Endothelial cell (in vitro differentiated cells): ENCODE data around the gene USE1. TPM values are rescaled to one million over a fixed set of nuclear protein-coding genes. Genes with fewer than 3 reads are reported as not detected.

Source experiments
- DNase-seq: peaks from one replicate; pipeline ENCODE4 v3.0.0; 2021; ENCODE audit warnings: low spot score
- H3K27ac Mint-ChIP-seq: one replicate; pipeline ENCODE4 v1.8.0; 2021; ENCODE audit warnings: mixed read lengths, inconsistent platforms; ENCODE audit not compliant: unreplicated experiment
- H3K27me3 Mint-ChIP-seq: one replicate; pipeline ENCODE4 v1.8.0; 2021; ENCODE audit warnings: mild to moderate bottlenecking, moderate library complexity, mixed read lengths, inconsistent platforms; ENCODE audit not compliant: unreplicated experiment
- H3K36me3 Mint-ChIP-seq: one replicate; pipeline ENCODE4 v1.8.0; 2021; ENCODE audit warnings: mild to moderate bottlenecking, low read depth, mixed read lengths, inconsistent platforms; ENCODE audit not compliant: unreplicated experiment
- H3K4me1 Mint-ChIP-seq: one replicate; pipeline ENCODE4 v1.8.0; 2021; ENCODE audit warnings: mild to moderate bottlenecking, mixed read lengths, inconsistent platforms; ENCODE audit not compliant: unreplicated experiment
- H3K4me3 Mint-ChIP-seq: one replicate; pipeline ENCODE4 v1.8.0; 2021; ENCODE audit warnings: mild to moderate bottlenecking, mixed read lengths, inconsistent platforms; ENCODE audit not compliant: unreplicated experiment
- H3K9me3 Mint-ChIP-seq: one replicate; pipeline ENCODE4 v1.8.0; 2021; ENCODE audit warnings: mixed read lengths, inconsistent platforms; ENCODE audit not compliant: unreplicated experiment
- total RNA-seq: library from RNA; stranded (reverse); fragmentation: NEBNext Ultra II Directional; extraction: Animal tissue kit (Norgen Biotek cat#: 25700); gene quantifications from one replicate; pipeline ENCODE4 v1.2.1, GENCODE V29; 2021; ENCODE audit not compliant: unreplicated experiment
- TF ChIP-seq, protein P1 (sequence below): fragments of 200-600 bp; sonication (generic); IDR thresholded peaks from one replicate; pipeline ENCODE4 v1.5.0; 2021; ENCODE audit warnings: antibody characterized with exemption; ENCODE audit not compliant: unreplicated experiment

USE1 gene
- total RNA-seq, 1 donor from 2014 or later = 13.0 TPM

DNA sequence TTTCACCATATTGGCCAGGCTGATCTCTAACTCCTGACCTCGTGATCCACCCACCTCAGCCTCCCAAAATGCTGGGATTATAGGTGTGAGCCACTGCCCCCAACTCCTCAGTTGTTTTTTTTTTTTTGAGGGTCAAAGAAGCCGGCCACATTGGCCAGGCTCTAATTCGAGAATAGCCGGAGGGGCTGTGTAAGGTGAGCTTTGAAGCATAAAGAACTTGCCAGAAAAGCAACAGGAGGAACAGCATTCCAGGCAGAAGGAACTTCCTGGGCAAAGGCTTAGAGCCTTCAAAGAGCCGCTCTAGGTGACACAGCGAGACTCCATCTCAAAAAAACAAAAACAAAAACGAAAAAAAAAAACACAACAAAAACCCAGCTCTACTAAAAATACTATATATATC is 50.9 kb downstream of the USE1 start:
- TF ChIP-seq, protein P1, sequence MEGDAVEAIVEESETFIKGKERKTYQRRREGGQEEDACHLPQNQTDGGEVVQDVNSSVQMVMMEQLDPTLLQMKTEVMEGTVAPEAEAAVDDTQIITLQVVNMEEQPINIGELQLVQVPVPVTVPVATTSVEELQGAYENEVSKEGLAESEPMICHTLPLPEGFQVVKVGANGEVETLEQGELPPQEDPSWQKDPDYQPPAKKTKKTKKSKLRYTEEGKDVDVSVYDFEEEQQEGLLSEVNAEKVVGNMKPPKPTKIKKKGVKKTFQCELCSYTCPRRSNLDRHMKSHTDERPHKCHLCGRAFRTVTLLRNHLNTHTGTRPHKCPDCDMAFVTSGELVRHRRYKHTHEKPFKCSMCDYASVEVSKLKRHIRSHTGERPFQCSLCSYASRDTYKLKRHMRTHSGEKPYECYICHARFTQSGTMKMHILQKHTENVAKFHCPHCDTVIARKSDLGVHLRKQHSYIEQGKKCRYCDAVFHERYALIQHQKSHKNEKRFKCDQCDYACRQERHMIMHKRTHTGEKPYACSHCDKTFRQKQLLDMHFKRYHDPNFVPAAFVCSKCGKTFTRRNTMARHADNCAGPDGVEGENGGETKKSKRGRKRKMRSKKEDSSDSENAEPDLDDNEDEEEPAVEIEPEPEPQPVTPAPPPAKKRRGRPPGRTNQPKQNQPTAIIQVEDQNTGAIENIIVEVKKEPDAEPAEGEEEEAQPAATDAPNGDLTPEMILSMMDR = no peak
- Mint-ChIP-seq H3K27me3 (peaks cover 17% of the 10 kb centered on the region), H3K27ac (peak overlapping the region; percentile 48)

DNA sequence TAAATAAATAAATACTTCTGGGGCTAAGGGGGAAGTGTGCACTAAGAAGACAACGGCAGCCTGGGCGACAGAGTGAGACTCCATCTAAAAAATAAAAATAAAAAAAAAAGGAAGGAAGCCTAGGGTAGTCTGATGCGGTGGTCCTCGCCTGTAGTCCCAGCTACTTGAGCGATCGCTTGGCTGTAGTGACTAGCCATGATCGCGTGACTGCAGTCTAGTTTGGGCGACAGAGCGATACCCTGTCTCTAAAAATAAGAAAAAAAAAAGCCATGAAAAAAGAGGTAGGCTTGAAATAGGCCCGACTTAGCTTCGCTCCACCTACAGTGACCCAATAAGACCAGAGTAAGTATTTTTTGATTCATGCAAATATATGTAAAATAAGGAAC is 51.4 kb downstream of the USE1 start:
- peak overlapping the region; percentile 89 for H3K27ac Mint-ChIP-seq
- no peak for DNase-seq

More for the DNA sequence above, 50.9 kb downstream of the USE1 start:
- no peaks in the 10 kb centered on the region for H3K9me3 Mint-ChIP-seq
- no peak for DNase-seq
- no peak overlapping the region for H3K4me3 Mint-ChIP-seq
- H3K36me3 Mint-ChIP-seq = peaks cover 11% of the 10 kb centered on the region
- H3K4me1 Mint-ChIP-seq = peaks cover 32% of the 10 kb centered on the region

DNA sequence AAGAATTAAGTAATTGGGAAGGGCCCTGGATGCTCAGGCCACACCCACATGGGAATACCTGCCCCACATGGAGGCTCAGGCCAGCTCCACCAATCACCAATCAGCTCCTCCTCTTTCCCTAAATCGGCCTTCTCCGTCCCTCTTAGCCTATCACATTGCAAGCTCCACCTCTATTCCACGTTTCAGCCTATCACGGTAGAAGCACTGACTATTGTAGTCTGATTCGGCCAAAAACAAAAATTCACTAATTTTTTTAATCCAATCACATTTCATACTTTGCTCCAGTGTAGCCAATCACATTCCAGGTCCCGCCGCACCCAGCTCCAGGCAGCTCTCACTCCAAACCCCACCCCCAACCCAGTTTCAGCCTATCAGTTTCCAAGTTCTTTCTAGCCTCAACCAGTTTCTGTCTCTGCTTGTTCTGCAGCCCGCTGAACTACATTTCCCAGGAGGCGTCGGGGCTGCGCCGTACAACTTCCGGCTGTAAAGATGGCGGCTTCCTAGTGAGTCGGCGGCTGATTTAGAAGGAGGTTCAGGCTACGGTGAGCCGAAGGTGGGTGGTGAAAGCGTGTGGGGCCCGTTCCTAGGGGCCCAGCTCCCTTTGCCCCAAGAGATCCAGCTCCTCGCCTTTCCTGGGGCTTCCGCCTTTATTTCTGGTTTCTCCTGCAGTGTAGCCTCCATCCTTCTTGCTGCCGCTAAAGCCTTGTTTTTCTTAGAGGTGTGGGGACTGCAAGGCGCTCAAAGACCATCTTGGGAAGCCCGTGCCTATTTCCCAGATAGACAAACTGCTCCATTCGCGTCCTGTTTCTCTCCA is 52.0 kb downstream of the USE1 start, which contains the start of gene BABAM1:
BABAM1 (plus strand) TSS at position 469 of the 814 bp plus-strand sequence. CDS start 1,364 bp downstream, outside the sequence.
- peaks cover 14% of the 10 kb centered on the region for H3K36me3 Mint-ChIP-seq
- peak within 1 kb of the TSS; percentile 92 for H3K4me3 Mint-ChIP-seq
- peak; percentile 91 for DNase-seq
- H3K27me3 Mint-ChIP-seq = peaks cover 17% of the 10 kb centered on the region
- TF ChIP-seq, protein P1 = no peak
- H3K9me3 Mint-ChIP-seq = no peaks in the 10 kb centered on the region
- H3K4me1 Mint-ChIP-seq = peaks cover 30% of the 10 kb centered on the region
- H3K27ac Mint-ChIP-seq = peak within 1 kb of the TSS; percentile 89

More for the DNA sequence above, 51.4 kb downstream of the USE1 start:
- Mint-ChIP-seq H3K36me3 (peaks cover 14% of the 10 kb centered on the region), H3K4me1 (peaks cover 31% of the 10 kb centered on the region), H3K27me3 (peaks cover 17% of the 10 kb centered on the region), H3K9me3 (no peaks in the 10 kb centered on the region), H3K4me3 (peak overlapping the region; percentile 92)
- TF ChIP-seq, protein P1 = no peak

DNA sequence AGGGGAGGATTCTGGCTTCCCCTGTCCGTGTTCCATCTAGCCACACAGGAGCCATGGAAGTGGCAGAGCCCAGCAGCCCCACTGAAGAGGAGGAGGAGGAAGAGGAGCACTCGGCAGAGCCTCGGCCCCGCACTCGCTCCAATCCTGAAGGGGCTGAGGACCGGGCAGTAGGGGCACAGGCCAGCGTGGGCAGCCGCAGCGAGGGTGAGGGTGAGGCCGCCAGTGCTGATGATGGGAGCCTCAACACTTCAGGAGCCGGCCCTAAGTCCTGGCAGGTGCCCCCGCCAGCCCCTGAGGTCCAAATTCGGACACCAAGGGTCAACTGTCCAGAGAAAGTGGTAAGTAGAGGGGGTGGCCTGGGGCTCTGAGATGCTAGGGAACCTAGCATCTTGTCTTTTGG is 53.6 kb downstream of the USE1 start:
- TF ChIP-seq, protein P1 = no peak
- Mint-ChIP-seq H3K27me3 (peaks cover 11% of the 10 kb centered on the region), H3K4me3 (peak overlapping the region; percentile 92), H3K27ac (no peak overlapping the region), H3K4me1 (peaks cover 17% of the 10 kb centered on the region), H3K9me3 (no peaks in the 10 kb centered on the region), H3K36me3 (peaks cover 14% of the 10 kb centered on the region)
- no peak for DNase-seq

Other genes starting within 250 kb of the USE1 start
- 4.8 TPM for gene CPAMD8, start 188.5 kb upstream of the USE1 start, total RNA-seq
- 6.9 TPM for gene HAUS8, start 139.9 kb upstream of the USE1 start, total RNA-seq
- gene MYO9B, start 139.6 kb upstream of the USE1 start, total RNA-seq = 62.4 TPM
- gene OCEL1, start 10.9 kb downstream of the USE1 start, total RNA-seq = 16.5 TPM
- gene NR2F6, start 30.6 kb downstream of the USE1 start, total RNA-seq = 69.9 TPM
- gene USHBP1, start 49.4 kb downstream of the USE1 start, total RNA-seq = 54.2 TPM
- gene BABAM1, start 52.1 kb downstream of the USE1 start, total RNA-seq = 136 TPM
- gene ANKLE1, start 66.5 kb downstream of the USE1 start, total RNA-seq = 2.3 TPM
- 8.9 TPM for gene ABHD8, start 88.1 kb downstream of the USE1 start, total RNA-seq
- gene MRPL34, start 90.5 kb downstream of the USE1 start, total RNA-seq = 60.2 TPM
- gene DDA1, start 94.2 kb downstream of the USE1 start, total RNA-seq = 44.7 TPM
- 19.0 TPM for gene ANO8, start 119.5 kb downstream of the USE1 start, total RNA-seq
- gene GTPBP3, start 122.2 kb downstream of the USE1 start, total RNA-seq = 27.3 TPM
- 1,569 TPM for gene PLVAP, start 162.0 kb downstream of the USE1 start, total RNA-seq
- gene CCDC194, start 178.8 kb downstream of the USE1 start, total RNA-seq = 2.7 TPM
- gene BST2, start 190.3 kb downstream of the USE1 start, total RNA-seq = 97.8 TPM
- 107 TPM for gene MVB12A, start 204.7 kb downstream of the USE1 start, total RNA-seq
- 1.4 TPM for gene TMEM221, start 233.3 kb downstream of the USE1 start, total RNA-seq
- gene NXNL1, start 245.6 kb downstream of the USE1 start, total RNA-seq = not detected